Measurements from ENCODE around the gene ZFPL1. TPM values are rescaled to one million over a fixed set of nuclear protein-coding genes. Genes with fewer than 3 reads are reported as not detected.
A peak's percentile ranks its signal among the peaks of the same experiment; 100 is the strongest.

Gene ZFPL1
- total and polyA plus RNA-seq, 9 of the 15 experiments (the other 6 are each of a cell fraction or from before 2014, with no cell fraction given) = 3.7 to 37.5 (median 22.7) TPM

DNA sequence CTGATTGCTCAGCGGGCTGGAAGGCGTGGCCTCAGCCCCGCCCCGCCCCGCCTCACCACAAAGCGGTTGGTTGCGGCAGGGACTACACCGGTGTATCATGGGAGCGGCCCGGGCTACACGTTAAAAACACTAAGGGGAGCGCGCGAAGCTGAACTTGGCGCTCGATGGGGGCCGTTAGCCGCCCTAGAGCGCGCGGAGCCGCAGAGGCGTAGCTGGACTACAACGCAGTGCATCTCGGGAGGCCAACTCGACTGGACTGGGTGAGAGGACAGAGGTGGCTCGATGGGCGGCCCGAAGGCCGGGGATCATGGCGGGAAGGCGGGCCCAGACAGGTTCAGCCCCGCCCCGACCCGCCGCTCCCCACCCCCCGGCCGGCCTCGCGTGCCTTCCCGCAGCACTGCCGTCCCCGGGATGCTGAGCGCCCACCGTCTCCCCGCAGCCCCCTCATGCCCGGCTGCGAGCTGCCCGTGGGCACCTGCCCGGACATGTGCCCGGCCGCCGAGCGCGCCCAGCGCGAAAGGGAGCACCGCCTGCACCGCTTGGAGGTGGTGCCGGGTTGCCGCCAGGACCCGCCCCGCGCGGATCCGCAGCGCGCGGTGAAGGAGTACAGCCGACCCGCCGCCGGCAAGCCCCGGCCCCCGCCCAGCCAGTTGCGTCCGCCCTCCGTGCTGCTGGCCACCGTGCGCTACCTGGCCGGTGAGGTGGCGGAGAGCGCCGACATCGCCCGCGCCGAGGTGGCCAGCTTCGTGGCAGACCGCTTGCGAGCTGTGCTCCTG lies 43.0 kb upstream of the ZFPL1 start, which contains the start of gene SAC3D1 (continued):
- TF ChIP-seq FOXP4 (CRISPR knock-in tag; IDR thresholded peaks at IDR 0.05; ENCODE audit: borderline replicate concordance) (peak; percentile 40; the same call in 1 of the 2 replicates), ZHX1 (conservative IDR thresholded peaks at IDR 0.05; ENCODE audit: low read length) (no peak), TSC22D4 (tag; IDR thresholded peaks at IDR 0.05) (no peak), EGR1 (conservative IDR thresholded peaks at IDR 0.05) (0 out of 2 replicates have a peak, but pooled peaks have one; percentile 7), ZNF696 (CRISPR knock-in tag; conservative IDR thresholded peaks at IDR 0.05) (no peak), HIVEP1 (CRISPR knock-in tag; IDR thresholded peaks at IDR 0.05) (no peak), GATA2 (CRISPR knock-in tag; IDR thresholded peaks at IDR 0.05) (no peak), DACH1 (IDR thresholded peaks at IDR 0.05; ENCODE audit: partially characterized antibody) (no peak), NONO (IDR thresholded peaks at IDR 0.05; ENCODE audit: low read depth in 2 of 2, low read length in 1 of 2) (peak in 1 of 2 experiments; percentile 9; a peak in 2 of 4 replicates), CBX5 (IDR thresholded peaks at IDR 0.05; ENCODE audit: borderline replicate concordance, low read depth) (0 out of 2 replicates have a peak, but pooled peaks have one; percentile 16), E2F4 (CRISPR knock-in tag; IDR thresholded peaks at IDR 0.05; ENCODE audit: low read depth) (0 out of 2 replicates have a peak, but pooled peaks have one; percentile 26), ZNF232 (CRISPR knock-in tag; IDR thresholded peaks at IDR 0.05) (0 out of 2 replicates have a peak, but pooled peaks have one; percentile 67), HNRNPL (IDR thresholded peaks at IDR 0.05; ENCODE audit: low read depth, low read length) (peak; percentile 89; the same call in 1 of the 2 replicates)
- TF ChIP-seq, protein P1, sequence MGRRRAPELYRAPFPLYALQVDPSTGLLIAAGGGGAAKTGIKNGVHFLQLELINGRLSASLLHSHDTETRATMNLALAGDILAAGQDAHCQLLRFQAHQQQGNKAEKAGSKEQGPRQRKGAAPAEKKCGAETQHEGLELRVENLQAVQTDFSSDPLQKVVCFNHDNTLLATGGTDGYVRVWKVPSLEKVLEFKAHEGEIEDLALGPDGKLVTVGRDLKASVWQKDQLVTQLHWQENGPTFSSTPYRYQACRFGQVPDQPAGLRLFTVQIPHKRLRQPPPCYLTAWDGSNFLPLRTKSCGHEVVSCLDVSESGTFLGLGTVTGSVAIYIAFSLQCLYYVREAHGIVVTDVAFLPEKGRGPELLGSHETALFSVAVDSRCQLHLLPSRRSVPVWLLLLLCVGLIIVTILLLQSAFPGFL (CRISPR knock-in tag; IDR thresholded peaks at IDR 0.05) = 0 out of 2 replicates have a peak, but pooled peaks have one; percentile 47

Data from K562 (cell line).